Lower leg skin (tissue), 3 donors: ENCODE data around the gene TERT.

Source experiments
- POLR2A ChIP-seq, 2 donors: fragments of 450-650 bp; IDR thresholded peaks; one replicate each; pipeline ENCODE4 v1.6.1; 2016 to 2017; ENCODE audit warnings: antibody characterized with exemption in 2 of 2, mild to moderate bottlenecking in 1 of 2, moderate library complexity in 1 of 2
- TF ChIP-seq, protein P1 (sequence below), 3 donors: fragments of 450-650 bp; IDR thresholded peaks; one replicate each; pipeline ENCODE4 v1.5.1; 2016; ENCODE audit warnings: antibody characterized with exemption in 3 of 3, mild to moderate bottlenecking in 3 of 3, moderate library complexity in 2 of 3

DNA sequence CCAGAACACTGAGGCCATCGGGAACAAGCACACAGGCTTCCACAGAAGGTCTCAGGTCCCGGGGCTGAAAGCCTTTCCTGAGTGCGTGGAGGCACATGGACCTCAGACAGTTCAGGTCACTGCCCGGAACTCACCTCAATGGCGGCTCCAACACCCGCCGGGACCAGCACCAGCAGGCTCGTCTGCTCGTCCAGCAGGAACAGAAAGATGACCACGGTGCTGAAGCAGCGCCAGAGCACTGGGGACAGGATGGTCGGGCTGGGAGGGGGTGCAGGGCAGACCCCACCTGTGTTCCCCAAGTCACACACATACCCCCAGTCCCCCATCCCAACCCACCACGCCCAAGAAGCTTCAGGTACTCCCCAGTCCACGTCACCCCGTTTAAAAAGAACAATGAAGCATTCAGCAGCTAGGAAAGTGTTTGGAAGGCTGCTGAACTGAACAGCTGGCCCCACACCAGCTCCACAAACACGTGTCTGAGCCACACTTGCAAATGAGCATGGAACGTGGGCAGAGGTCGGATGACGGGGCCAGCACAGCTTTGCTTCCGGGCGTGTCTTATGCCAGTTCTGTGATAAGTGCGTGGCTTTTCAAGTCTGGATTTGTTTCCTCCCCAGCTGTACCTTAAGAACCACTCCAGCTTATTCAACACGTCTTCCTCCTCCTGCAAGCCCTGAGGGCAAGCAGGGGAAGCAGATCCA, 35.4 kb upstream of the TERT start:
- TF ChIP-seq, protein P1, sequence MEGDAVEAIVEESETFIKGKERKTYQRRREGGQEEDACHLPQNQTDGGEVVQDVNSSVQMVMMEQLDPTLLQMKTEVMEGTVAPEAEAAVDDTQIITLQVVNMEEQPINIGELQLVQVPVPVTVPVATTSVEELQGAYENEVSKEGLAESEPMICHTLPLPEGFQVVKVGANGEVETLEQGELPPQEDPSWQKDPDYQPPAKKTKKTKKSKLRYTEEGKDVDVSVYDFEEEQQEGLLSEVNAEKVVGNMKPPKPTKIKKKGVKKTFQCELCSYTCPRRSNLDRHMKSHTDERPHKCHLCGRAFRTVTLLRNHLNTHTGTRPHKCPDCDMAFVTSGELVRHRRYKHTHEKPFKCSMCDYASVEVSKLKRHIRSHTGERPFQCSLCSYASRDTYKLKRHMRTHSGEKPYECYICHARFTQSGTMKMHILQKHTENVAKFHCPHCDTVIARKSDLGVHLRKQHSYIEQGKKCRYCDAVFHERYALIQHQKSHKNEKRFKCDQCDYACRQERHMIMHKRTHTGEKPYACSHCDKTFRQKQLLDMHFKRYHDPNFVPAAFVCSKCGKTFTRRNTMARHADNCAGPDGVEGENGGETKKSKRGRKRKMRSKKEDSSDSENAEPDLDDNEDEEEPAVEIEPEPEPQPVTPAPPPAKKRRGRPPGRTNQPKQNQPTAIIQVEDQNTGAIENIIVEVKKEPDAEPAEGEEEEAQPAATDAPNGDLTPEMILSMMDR (IDR thresholded peaks at IDR 0.05), result no peak
- no peak for TF ChIP-seq POLR2A (IDR thresholded peaks at IDR 0.05)
